ENCODE data around the gene ZFYVE21. TPM values are rescaled to one million over a fixed set of nuclear protein-coding genes. Genes with fewer than 3 reads are reported as not detected.

The ZFYVE21 gene
- total and polyA plus RNA-seq, 2 donors (not counting 1 experiment from before 2014, with no cell fraction given), result 84.9 to 94.5 TPM

- H3K4me3 ChIP-seq (replicated peaks in 1 of 4; ENCODE audit: control extremely low read depth in 1 of 4, insufficient read depth in 1 of 4, low read depth in 3 of 4, low read length in 4 of 4), result no peak overlapping the region
- peaks cover 11% of the 10 kb centered on the region for H3K36me3 ChIP-seq (ENCODE audit: control insufficient read depth, insufficient read depth, low read length)
- no peaks in the 10 kb centered on the region for H3K27me3 ChIP-seq (ENCODE audit: control insufficient read depth, insufficient read depth, low read length)
- peaks cover 4% of the 10 kb centered on the region for H3K4me1 ChIP-seq (ENCODE audit: control insufficient read depth, extremely low read depth, insufficient read depth, low read length)
- DNase-seq (ENCODE audit: low read depth in 2 of 2), result no peak
- no peak overlapping the region for H3K4me2 ChIP-seq (ENCODE audit: extremely low read depth, insufficient read depth, low read length)
- H2AFZ ChIP-seq (ENCODE audit: low read length), result no peak overlapping the region
- H4K20me1 ChIP-seq (ENCODE audit: control insufficient read depth, extremely low read depth, insufficient read depth, low read length), result no peaks in the 10 kb centered on the region
- H3K27ac ChIP-seq (ENCODE audit: insufficient read depth, low read length), result no peak overlapping the region
- no peaks in the 10 kb centered on the region for H3K9me3 ChIP-seq (ENCODE audit: control insufficient read depth, insufficient read depth, low read depth, low read length)
- no peak overlapping the region for H3K9ac ChIP-seq (ENCODE audit: insufficient read depth, low read length)
- TF ChIP-seq CTCF (conservative IDR thresholded peaks at IDR 0.05 in 1 of 2, IDR thresholded peaks at IDR 0.05 in 1 of 2; ENCODE audit: low read depth in 1 of 2, low read length in 2 of 2), result no peak
- TF ChIP-seq EZH2 (IDR thresholded peaks at IDR 0.05; ENCODE audit: low read length, missing control alignments), result no peak
- H3K79me2 ChIP-seq (ENCODE audit: control insufficient read depth, insufficient read depth, low read length), result peaks cover 28% of the 10 kb centered on the region
These were observed 10.9 kb downstream of the ZFYVE21 start for GRCh38 chr14:103726474-103726873.

- no peaks in the 10 kb centered on the region for H3K9me3 ChIP-seq (ENCODE audit: control insufficient read depth, insufficient read depth, low read depth, low read length)
- no peak overlapping the region for H2AFZ ChIP-seq (ENCODE audit: low read length)
- H3K36me3 ChIP-seq (ENCODE audit: control insufficient read depth, insufficient read depth, low read length), result peaks cover 12% of the 10 kb centered on the region
- H3K9ac ChIP-seq (ENCODE audit: insufficient read depth, low read length), result no peak overlapping the region
- no peak overlapping the region for H3K4me3 ChIP-seq (replicated peaks in 1 of 4; ENCODE audit: control extremely low read depth in 1 of 4, insufficient read depth in 1 of 4, low read depth in 3 of 4, low read length in 4 of 4)
- peaks cover 4% of the 10 kb centered on the region for H3K4me1 ChIP-seq (ENCODE audit: control insufficient read depth, extremely low read depth, insufficient read depth, low read length)
- H3K4me2 ChIP-seq (ENCODE audit: extremely low read depth, insufficient read depth, low read length), result no peak overlapping the region
- no peak for TF ChIP-seq CTCF (conservative IDR thresholded peaks at IDR 0.05 in 1 of 2, IDR thresholded peaks at IDR 0.05 in 1 of 2; ENCODE audit: low read depth in 1 of 2, low read length in 2 of 2)
- TF ChIP-seq EZH2 (IDR thresholded peaks at IDR 0.05; ENCODE audit: low read length, missing control alignments), result no peak
- H3K79me2 ChIP-seq (ENCODE audit: control insufficient read depth, insufficient read depth, low read length), result peaks cover 23% of the 10 kb centered on the region
- H3K27me3 ChIP-seq (ENCODE audit: control insufficient read depth, insufficient read depth, low read length), result no peaks in the 10 kb centered on the region
- no peak overlapping the region for H3K27ac ChIP-seq (ENCODE audit: insufficient read depth, low read length)
- no peak for DNase-seq (ENCODE audit: low read depth in 2 of 2)
- no peaks in the 10 kb centered on the region for H4K20me1 ChIP-seq (ENCODE audit: control insufficient read depth, extremely low read depth, insufficient read depth, low read length)
These were observed 11.8 kb downstream of the ZFYVE21 start for GRCh38 chr14:103727313-103727980.

- H3K4me3 ChIP-seq (replicated peaks in 1 of 4; ENCODE audit: control extremely low read depth in 1 of 4, insufficient read depth in 1 of 4, low read depth in 3 of 4, low read length in 4 of 4), result no peak overlapping the region
- no peaks in the 10 kb centered on the region for H3K9me3 ChIP-seq (ENCODE audit: control insufficient read depth, insufficient read depth, low read depth, low read length)
- H3K27me3 ChIP-seq (ENCODE audit: control insufficient read depth, insufficient read depth, low read length), result no peaks in the 10 kb centered on the region
- TF ChIP-seq CTCF (conservative IDR thresholded peaks at IDR 0.05 in 1 of 2, IDR thresholded peaks at IDR 0.05 in 1 of 2; ENCODE audit: low read depth in 1 of 2, low read length in 2 of 2) (no peak), EZH2 (IDR thresholded peaks at IDR 0.05; ENCODE audit: low read length, missing control alignments) (no peak)
- no peaks in the 10 kb centered on the region for H4K20me1 ChIP-seq (ENCODE audit: control insufficient read depth, extremely low read depth, insufficient read depth, low read length)
- no peak overlapping the region for H3K27ac ChIP-seq (ENCODE audit: insufficient read depth, low read length)
- no peak overlapping the region for H3K9ac ChIP-seq (ENCODE audit: insufficient read depth, low read length)
- H3K79me2 ChIP-seq (ENCODE audit: control insufficient read depth, insufficient read depth, low read length), result peaks cover 19% of the 10 kb centered on the region
- no peak overlapping the region for H2AFZ ChIP-seq (ENCODE audit: low read length)
- peaks cover 16% of the 10 kb centered on the region for H3K36me3 ChIP-seq (ENCODE audit: control insufficient read depth, insufficient read depth, low read length)
- peaks cover 4% of the 10 kb centered on the region for H3K4me1 ChIP-seq (ENCODE audit: control insufficient read depth, extremely low read depth, insufficient read depth, low read length)
- no peak for DNase-seq (ENCODE audit: low read depth in 2 of 2)
- no peak overlapping the region for H3K4me2 ChIP-seq (ENCODE audit: extremely low read depth, insufficient read depth, low read length)
These were observed 12.5 kb downstream of the ZFYVE21 start for GRCh38 chr14:103728141-103728540.

Data from fibroblast of lung (primary cell).